Measurements from ENCODE around the gene CELSR1. TPM values are rescaled to one million over a fixed set of nuclear protein-coding genes. Genes with fewer than 3 reads are reported as not detected.

Gene CELSR1
- total and polyA plus RNA-seq, 2 of the 13 experiments (the other 11 are each of a cell fraction or from before 2014, with no cell fraction given): 0.78 to 1.8 TPM

DNA sequence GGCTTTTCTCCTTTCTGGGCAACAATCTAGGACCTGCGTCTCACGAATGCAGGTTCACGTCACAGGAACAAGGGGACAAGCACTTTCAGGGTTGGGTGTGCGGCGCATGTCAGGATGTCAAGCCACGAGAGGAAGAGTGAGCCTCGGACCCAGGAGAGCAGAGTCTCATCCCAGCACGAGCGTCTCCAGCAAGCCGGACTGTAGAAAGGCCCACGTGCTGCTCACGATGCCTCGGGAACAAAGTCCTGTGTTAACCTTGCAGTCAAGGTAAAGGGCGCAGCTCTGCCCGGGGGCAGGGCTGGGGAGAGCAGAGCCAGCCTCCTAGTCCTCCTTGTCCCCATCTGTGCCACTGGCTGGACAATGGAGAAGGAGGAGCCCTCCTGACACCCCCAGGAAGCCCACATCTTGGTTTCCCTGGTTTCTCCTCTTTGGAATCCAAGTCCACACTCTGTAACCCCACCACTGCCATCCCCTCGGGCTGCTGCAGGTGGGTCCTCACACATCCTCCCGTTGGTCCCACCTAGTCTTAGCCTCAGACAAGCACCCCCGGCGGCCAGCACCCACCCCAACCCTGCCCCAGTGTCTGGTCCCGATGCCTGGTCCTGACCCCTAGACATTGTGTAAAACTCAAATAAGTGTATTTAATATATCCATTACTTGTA is 63.4 kb downstream of the CELSR1 start (continued):
- TF ChIP-seq, protein P1, sequence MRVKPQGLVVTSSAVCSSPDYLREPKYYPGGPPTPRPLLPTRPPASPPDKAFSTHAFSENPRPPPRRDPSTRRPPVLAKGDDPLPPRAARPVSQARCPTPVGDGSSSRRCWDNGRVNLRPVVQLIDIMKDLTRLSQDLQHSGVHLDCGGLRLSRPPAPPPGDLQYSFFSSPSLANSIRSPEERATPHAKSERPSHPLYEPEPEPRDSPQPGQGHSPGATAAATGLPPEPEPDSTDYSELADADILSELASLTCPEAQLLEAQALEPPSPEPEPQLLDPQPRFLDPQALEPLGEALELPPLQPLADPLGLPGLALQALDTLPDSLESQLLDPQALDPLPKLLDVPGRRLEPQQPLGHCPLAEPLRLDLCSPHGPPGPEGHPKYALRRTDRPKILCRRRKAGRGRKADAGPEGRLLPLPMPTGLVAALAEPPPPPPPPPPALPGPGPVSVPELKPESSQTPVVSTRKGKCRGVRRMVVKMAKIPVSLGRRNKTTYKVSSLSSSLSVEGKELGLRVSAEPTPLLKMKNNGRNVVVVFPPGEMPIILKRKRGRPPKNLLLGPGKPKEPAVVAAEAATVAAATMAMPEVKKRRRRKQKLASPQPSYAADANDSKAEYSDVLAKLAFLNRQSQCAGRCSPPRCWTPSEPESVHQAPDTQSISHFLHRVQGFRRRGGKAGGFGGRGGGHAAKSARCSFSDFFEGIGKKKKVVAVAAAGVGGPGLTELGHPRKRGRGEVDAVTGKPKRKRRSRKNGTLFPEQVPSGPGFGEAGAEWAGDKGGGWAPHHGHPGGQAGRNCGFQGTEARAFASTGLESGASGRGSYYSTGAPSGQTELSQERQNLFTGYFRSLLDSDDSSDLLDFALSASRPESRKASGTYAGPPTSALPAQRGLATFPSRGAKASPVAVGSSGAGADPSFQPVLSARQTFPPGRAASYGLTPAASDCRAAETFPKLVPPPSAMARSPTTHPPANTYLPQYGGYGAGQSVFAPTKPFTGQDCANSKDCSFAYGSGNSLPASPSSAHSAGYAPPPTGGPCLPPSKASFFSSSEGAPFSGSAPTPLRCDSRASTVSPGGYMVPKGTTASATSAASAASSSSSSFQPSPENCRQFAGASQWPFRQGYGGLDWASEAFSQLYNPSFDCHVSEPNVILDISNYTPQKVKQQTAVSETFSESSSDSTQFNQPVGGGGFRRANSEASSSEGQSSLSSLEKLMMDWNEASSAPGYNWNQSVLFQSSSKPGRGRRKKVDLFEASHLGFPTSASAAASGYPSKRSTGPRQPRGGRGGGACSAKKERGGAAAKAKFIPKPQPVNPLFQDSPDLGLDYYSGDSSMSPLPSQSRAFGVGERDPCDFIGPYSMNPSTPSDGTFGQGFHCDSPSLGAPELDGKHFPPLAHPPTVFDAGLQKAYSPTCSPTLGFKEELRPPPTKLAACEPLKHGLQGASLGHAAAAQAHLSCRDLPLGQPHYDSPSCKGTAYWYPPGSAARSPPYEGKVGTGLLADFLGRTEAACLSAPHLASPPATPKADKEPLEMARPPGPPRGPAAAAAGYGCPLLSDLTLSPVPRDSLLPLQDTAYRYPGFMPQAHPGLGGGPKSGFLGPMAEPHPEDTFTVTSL (CRISPR knock-in tag; IDR thresholded peaks at IDR 0.05; ENCODE audit: borderline replicate concordance): no peak
- TF ChIP-seq ZSCAN20 (CRISPR knock-in tag; IDR thresholded peaks at IDR 0.05; ENCODE audit: borderline replicate concordance): no peak
- TF ChIP-seq, protein P2, sequence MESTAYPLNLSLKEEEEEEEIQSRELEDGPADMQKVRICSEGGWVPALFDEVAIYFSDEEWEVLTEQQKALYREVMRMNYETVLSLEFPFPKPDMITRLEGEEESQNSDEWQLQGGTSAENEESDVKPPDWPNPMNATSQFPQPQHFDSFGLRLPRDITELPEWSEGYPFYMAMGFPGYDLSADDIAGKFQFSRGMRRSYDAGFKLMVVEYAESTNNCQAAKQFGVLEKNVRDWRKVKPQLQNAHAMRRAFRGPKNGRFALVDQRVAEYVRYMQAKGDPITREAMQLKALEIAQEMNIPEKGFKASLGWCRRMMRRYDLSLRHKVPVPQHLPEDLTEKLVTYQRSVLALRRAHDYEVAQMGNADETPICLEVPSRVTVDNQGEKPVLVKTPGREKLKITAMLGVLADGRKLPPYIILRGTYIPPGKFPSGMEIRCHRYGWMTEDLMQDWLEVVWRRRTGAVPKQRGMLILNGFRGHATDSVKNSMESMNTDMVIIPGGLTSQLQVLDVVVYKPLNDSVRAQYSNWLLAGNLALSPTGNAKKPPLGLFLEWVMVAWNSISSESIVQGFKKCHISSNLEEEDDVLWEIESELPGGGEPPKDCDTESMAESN (CRISPR knock-in tag; conservative IDR thresholded peaks at IDR 0.05): no peak
- TF ChIP-seq NKX3-1 (CRISPR knock-in tag; IDR thresholded peaks at IDR 0.05): 0 out of 2 replicates have a peak, but pooled peaks have one; percentile 42
- TF ChIP-seq, protein P3, sequence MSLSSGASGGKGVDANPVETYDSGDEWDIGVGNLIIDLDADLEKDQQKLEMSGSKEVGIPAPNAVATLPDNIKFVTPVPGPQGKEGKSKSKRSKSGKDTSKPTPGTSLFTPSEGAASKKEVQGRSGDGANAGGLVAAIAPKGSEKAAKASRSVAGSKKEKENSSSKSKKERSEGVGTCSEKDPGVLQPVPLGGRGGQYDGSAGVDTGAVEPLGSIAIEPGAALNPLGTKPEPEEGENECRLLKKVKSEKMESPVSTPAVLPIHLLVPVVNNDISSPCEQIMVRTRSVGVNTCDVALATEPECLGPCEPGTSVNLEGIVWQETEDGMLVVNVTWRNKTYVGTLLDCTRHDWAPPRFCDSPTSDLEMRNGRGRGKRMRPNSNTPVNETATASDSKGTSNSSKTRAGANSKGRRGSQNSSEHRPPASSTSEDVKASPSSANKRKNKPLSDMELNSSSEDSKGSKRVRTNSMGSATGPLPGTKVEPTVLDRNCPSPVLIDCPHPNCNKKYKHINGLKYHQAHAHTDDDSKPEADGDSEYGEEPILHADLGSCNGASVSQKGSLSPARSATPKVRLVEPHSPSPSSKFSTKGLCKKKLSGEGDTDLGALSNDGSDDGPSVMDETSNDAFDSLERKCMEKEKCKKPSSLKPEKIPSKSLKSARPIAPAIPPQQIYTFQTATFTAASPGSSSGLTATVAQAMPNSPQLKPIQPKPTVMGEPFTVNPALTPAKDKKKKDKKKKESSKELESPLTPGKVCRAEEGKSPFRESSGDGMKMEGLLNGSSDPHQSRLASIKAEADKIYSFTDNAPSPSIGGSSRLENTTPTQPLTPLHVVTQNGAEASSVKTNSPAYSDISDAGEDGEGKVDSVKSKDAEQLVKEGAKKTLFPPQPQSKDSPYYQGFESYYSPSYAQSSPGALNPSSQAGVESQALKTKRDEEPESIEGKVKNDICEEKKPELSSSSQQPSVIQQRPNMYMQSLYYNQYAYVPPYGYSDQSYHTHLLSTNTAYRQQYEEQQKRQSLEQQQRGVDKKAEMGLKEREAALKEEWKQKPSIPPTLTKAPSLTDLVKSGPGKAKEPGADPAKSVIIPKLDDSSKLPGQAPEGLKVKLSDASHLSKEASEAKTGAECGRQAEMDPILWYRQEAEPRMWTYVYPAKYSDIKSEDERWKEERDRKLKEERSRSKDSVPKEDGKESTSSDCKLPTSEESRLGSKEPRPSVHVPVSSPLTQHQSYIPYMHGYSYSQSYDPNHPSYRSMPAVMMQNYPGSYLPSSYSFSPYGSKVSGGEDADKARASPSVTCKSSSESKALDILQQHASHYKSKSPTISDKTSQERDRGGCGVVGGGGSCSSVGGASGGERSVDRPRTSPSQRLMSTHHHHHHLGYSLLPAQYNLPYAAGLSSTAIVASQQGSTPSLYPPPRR (CRISPR knock-in tag; IDR thresholded peaks at IDR 0.05; ENCODE audit: borderline replicate concordance): peak; percentile 60; the same call in 1 of the 2 replicates
- TF ChIP-seq, protein P4, sequence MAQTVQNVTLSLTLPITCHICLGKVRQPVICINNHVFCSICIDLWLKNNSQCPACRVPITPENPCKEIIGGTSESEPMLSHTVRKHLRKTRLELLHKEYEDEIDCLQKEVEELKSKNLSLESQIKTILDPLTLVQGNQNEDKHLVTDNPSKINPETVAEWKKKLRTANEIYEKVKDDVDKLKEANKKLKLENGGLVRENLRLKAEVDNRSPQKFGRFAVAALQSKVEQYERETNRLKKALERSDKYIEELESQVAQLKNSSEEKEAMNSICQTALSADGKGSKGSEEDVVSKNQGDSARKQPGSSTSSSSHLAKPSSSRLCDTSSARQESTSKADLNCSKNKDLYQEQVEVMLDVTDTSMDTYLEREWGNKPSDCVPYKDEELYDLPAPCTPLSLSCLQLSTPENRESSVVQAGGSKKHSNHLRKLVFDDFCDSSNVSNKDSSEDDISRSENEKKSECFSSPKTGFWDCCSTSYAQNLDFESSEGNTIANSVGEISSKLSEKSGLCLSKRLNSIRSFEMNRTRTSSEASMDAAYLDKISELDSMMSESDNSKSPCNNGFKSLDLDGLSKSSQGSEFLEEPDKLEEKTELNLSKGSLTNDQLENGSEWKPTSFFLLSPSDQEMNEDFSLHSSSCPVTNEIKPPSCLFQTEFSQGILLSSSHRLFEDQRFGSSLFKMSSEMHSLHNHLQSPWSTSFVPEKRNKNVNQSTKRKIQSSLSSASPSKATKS (CRISPR knock-in tag; IDR thresholded peaks at IDR 0.05): no peak
- TF ChIP-seq, protein P5, sequence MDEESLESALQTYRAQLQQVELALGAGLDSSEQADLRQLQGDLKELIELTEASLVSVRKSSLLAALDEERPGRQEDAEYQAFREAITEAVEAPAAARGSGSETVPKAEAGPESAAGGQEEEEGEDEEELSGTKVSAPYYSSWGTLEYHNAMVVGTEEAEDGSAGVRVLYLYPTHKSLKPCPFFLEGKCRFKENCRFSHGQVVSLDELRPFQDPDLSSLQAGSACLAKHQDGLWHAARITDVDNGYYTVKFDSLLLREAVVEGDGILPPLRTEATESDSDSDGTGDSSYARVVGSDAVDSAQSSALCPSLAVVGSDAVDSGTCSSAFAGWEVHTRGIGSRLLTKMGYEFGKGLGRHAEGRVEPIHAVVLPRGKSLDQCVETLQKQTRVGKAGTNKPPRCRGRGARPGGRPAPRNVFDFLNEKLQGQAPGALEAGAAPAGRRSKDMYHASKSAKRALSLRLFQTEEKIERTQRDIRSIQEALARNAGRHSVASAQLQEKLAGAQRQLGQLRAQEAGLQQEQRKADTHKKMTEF (CRISPR knock-in tag; IDR thresholded peaks at IDR 0.05): peak; percentile 48; the same call in 1 of the 2 replicates
- peak; percentile 31 for TF ChIP-seq TEAD3 (CRISPR knock-in tag; optimal IDR thresholded peaks at IDR 0.05; ENCODE audit: borderline replicate concordance)
- TF ChIP-seq MIER3 (CRISPR knock-in tag; IDR thresholded peaks at IDR 0.05; ENCODE audit: borderline replicate concordance): peak; percentile 51; the same call in 1 of the 2 replicates
- TF ChIP-seq ZMYM3 (CRISPR knock-in tag; IDR thresholded peaks at IDR 0.05): peak; percentile 88
- peak; percentile 80; the same call in 1 of the 2 replicates for TF ChIP-seq ZNF138 (CRISPR knock-in tag; IDR thresholded peaks at IDR 0.05; ENCODE audit: low read depth)
